Measurements from ENCODE around the gene QSOX2.

QSOX2 gene

GRCh38 chr9:136192289-136193126, 53.1 kb downstream of the QSOX2 start:
- peak in 1 of 2 donors; percentile 11 for DNase-seq (ENCODE audit: low read depth in 2 of 2)
- H3K4me3 ChIP-seq (replicated peaks in 1 of 2; ENCODE audit: low read depth in 2 of 2, low read length in 2 of 2) = no peak overlapping the region

DNA sequence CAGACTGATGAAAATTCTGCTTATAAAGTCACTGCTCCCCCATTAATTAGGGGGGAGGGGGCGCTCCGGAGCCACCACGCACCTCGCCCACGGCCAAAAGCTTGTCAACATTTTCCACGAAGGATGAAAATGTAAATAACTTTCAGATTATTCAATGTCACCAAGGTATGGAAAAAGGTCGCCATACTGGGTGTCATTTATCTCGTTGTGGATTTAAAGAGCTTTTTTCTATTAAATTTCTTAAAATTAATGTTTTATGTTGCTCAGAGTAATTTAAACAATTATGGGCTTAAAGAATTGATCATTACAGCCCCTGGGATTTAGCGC, 53.7 kb downstream of the QSOX2 start:
- no peak for DNase-seq (ENCODE audit: low read depth in 2 of 2)
- H3K4me3 ChIP-seq (replicated peaks in 1 of 2; ENCODE audit: low read depth in 2 of 2, low read length in 2 of 2) = no peak overlapping the region
- TF ChIP-seq, protein P1, sequence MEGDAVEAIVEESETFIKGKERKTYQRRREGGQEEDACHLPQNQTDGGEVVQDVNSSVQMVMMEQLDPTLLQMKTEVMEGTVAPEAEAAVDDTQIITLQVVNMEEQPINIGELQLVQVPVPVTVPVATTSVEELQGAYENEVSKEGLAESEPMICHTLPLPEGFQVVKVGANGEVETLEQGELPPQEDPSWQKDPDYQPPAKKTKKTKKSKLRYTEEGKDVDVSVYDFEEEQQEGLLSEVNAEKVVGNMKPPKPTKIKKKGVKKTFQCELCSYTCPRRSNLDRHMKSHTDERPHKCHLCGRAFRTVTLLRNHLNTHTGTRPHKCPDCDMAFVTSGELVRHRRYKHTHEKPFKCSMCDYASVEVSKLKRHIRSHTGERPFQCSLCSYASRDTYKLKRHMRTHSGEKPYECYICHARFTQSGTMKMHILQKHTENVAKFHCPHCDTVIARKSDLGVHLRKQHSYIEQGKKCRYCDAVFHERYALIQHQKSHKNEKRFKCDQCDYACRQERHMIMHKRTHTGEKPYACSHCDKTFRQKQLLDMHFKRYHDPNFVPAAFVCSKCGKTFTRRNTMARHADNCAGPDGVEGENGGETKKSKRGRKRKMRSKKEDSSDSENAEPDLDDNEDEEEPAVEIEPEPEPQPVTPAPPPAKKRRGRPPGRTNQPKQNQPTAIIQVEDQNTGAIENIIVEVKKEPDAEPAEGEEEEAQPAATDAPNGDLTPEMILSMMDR (IDR thresholded peaks at IDR 0.05; ENCODE audit: low read depth, low read length) = no peak

More at GRCh38 chr9:136192289-136193126, 53.1 kb downstream of the QSOX2 start:
- TF ChIP-seq, protein P1 (IDR thresholded peaks at IDR 0.05; ENCODE audit: low read depth, low read length) = no peak

- DNase-seq (ENCODE audit: low read depth in 2 of 2) = no peak
- no peak overlapping the region for H3K4me3 ChIP-seq (replicated peaks in 1 of 2; ENCODE audit: low read depth in 2 of 2, low read length in 2 of 2)
- TF ChIP-seq, protein P1 (IDR thresholded peaks at IDR 0.05; ENCODE audit: low read depth, low read length) = no peak
Measured at GRCh38 chr9:136191099-136191959, 54.3 kb downstream of the QSOX2 start.

- no peak for DNase-seq (ENCODE audit: low read depth in 2 of 2)
- TF ChIP-seq, protein P1 (IDR thresholded peaks at IDR 0.05; ENCODE audit: low read depth, low read length) = no peak
- no peak overlapping the region for H3K4me3 ChIP-seq (replicated peaks in 1 of 2; ENCODE audit: low read depth in 2 of 2, low read length in 2 of 2)
Measured at GRCh38 chr9:136190656-136191055, 55.0 kb downstream of the QSOX2 start.

GRCh38 chr9:136190237-136190601, 55.4 kb downstream of the QSOX2 start:
- no peak for DNase-seq (ENCODE audit: low read depth in 2 of 2)
- no peak overlapping the region for H3K4me3 ChIP-seq (replicated peaks in 1 of 2; ENCODE audit: low read depth in 2 of 2, low read length in 2 of 2)
- TF ChIP-seq, protein P1 (IDR thresholded peaks at IDR 0.05; ENCODE audit: low read depth, low read length) = no peak

GRCh38 chr9:136189394-136190236, 56.0 kb downstream of the QSOX2 start:
- H3K4me3 ChIP-seq (replicated peaks in 1 of 2; ENCODE audit: low read depth in 2 of 2, low read length in 2 of 2) = no peak overlapping the region
- TF ChIP-seq, protein P1 (IDR thresholded peaks at IDR 0.05; ENCODE audit: low read depth, low read length) = no peak
- DNase-seq (ENCODE audit: low read depth in 2 of 2) = no peak

All from cardiac fibroblast (primary cell).